Measurements from ENCODE around the gene POU2AF1. TPM values are rescaled to one million over a fixed set of nuclear protein-coding genes. Genes with fewer than 3 reads are reported as not detected.
A peak's percentile ranks its signal among the peaks of the same experiment; 100 is the strongest.

The POU2AF1 gene, protein sequence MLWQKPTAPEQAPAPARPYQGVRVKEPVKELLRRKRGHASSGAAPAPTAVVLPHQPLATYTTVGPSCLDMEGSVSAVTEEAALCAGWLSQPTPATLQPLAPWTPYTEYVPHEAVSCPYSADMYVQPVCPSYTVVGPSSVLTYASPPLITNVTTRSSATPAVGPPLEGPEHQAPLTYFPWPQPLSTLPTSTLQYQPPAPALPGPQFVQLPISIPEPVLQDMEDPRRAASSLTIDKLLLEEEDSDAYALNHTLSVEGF
- total RNA-seq = not detected in 2 replicates

DNA sequence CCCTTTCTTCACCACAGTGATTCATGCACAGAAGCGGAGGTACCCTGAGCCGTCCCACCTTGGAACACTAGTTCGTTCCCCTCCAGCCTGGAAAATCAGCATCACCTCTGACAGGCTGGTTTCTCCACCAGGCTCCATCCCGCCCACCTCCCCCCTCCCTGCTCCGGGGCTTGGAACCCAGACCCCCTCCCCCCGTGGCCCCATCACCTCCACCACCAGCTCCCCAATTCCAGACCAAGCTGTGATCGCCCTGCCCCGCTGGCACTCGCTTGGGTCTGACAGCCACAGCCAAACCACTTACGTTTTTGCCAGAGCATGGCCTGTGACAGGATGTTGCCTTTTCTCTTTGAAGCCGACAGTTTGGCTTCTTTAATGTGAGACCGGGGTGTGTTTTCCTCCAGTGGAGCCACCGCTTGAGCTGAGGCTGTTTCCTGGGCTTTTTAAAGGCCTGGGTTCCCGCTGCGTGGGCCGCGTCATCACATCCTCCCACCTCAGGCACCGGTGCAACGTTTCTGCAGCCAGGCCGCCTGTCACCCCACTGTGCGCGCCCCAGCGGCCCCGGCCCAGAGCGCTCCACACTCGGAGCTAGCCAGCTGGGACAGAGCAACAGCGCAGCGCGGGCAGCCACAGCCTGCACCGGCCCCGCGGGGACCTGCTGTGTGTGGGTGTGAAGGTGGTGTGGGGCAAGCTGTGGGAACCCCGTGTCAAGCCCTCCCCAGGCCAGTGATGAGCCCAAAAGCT lies at the start of gene POU2AF1:
Gene POU2AF1, minus strand, starts transcription at position 415 of the 741 bp plus-strand sequence. Its CDS starts 98 bp downstream, at position 317.
- DNase-seq (ENCODE audit: low read depth) = no peak

DNA sequence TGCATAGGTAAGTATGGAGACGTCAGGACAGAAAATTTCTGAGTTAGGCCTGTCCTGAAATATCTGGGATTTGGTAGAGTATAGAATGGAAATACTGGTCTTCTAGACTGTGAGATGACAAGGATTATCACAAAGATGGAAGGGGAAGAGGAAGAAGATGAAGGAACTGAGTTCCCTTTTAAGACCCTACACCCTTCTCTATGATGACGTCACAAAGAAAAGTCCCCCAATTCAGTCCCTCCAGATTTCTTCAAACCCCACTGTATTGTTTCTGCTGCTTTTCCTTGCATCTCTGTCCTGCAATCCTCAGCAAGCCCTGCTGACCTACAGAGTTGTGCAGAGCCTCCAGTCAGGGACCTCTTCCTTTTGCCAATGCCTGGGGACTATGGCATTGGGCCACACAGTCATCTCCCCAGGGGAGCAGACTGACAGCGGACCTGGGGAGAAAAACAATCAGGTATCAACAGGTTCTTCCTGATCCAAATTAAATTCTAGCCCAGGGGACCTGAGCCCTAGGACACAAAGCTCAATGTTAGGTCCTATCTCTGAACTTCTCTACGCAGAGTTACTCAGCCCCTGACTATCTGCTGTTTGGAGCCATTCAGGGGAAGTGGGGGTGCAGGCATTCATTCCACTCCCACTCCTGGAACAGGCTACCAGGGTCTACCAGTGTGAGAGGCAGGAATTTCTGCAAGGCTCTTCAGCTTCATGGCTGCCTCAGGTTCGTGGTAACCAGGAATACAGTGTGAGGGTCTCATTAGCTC lies 49.2 kb upstream of the POU2AF1 start:
- no peak for DNase-seq (ENCODE audit: low read depth)

DNA sequence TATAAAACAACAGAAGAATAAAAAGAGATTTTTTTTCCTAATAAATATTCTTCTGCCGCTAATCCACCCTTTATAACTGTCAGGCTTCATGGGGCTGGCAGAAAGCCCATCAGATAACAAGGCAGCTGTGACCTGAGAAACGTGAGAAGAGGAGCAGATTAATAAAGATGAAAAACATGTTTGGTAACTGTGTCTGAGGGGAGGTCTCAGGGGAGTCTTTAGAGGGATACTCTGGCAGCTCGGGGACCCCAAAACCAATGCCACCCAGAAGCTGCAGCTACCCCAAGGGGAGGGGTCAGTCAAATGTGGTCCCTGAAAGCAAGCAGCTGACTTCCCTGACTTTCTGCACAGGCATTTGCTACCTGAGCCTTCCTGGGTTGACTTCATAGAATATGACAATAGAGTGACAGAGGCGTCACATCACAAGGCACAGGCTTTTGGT lies 48.4 kb upstream of the POU2AF1 start:
- DNase-seq (ENCODE audit: low read depth) = no peak

DNA sequence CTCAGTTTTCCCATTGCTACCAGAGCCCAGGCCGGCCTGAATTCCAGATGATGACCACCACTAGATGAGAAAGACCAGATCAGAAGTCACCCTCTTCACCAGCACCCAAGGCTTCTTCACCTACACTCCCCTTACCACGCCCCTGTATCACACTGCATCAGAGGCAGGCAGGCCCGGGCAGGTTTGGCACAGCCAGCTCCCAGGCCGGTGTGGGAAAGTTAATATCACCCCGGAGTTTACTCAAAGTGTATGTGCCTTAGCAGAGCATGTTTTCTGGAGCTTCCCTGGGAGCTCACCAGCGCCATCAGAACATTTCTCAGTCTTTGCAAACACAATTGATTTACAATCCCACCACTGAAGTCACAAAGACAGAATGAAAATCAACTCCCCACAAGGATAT lies 47.5 kb upstream of the POU2AF1 start:
- no peak for DNase-seq (ENCODE audit: low read depth)

DNA sequence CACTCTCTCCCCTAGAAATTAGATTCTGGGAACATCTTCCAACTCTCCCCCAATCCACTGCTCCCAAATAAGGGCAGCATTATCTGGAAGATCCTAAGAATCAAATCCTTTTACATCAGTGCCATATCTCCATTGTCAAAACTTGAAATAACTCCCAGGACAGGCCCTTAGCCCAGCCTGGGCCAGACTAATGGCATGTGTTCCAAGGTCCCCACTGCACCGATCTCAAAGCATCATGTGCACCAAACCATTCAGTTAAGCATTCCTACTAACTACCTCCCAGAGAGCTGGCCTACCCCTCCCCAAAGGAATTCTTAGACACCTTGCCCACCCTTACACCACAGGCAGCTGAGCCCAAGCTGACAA lies 44.2 kb upstream of the POU2AF1 start:
- DNase-seq (ENCODE audit: low read depth) = no peak

DNA sequence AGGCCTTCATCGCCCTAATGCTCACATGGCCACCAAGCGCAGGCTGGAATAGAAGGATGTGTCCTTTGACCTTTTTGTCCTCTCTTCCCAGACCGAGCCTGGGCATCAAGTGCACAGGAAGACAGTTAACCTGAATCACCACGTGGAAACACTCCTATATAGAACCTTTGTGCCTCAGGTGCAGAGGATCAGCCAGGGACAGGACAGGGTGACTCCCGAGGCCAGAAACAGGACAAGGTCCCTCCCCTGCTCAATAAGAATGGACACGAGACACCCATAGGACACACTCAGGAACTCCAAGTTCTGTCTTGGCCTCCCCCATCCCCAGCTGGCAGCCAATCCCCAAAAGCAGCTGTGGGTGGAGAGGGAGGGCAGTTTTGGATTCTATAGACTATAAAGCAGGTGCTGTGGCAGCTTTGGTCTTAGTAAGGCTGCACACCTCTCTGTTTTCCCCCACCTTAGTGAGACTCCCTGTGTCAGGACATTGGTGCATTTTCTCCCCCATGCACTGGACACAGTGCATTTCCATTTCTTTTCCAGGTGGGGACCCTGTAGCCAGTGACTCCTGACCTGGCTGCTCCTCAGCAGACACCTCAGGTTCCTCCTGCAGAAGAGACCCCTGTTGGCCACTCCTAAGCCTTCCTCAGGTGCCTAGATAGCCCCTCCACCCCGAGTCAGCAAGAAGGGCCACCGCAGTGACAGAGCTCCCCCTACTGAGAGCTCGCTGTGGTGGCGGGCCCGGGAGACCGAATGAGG lies 43.6 kb upstream of the POU2AF1 start:
- no peak for DNase-seq (ENCODE audit: low read depth)

DNA sequence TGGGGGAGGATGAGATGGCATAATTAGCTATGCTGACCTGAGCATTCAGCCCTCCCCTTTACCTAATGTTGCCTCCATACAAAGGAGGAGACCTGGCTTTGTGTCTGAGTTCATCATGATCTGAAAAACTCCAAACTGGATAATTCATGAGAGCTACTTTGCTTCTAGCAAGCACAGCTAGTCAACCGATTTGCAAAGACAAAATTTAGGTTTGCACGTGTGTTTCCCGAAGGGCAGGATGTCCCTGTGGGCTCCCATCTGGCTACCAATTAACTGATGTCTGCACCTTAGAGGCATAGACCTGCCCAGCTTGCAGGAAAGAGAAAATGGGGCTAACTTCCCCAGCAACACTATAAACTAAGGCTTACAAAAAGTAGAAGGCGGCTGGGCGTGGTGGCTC lies 42.2 kb upstream of the POU2AF1 start:
- no peak for DNase-seq (ENCODE audit: low read depth)

DNA sequence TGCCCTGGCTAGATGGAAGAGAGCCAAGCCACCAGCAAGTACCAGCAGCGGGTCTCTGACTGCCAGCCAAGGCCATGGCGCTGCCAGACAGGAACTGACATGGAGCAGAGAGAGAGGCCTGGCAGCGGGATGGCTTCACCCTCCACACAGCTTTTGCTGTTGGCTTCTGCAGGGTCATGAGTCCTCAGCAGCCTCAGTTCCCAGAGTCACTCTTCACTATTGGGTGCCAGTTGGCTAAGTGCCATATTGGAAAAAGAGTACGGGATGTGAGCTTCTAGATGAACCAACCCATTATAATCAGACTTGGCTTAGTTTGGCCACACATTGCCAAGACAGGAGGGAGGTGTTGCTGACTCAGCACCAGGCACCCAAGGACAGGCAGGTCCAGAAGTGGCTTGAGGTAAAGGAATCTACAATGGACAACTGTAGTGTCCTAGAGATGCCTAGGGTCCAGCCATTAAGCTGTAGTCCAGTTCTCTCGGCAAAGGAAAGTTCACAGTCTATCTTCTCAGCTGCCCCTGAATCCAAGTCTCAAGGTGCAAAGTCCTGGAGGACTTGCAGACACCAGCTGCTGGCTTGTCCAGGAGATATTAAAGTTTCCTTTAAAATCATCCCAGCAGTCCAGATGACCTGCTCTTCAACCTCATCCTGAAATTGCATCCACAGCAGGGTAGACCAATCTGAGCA lies 40.7 kb upstream of the POU2AF1 start:
- DNase-seq (ENCODE audit: low read depth) = no peak

DNA sequence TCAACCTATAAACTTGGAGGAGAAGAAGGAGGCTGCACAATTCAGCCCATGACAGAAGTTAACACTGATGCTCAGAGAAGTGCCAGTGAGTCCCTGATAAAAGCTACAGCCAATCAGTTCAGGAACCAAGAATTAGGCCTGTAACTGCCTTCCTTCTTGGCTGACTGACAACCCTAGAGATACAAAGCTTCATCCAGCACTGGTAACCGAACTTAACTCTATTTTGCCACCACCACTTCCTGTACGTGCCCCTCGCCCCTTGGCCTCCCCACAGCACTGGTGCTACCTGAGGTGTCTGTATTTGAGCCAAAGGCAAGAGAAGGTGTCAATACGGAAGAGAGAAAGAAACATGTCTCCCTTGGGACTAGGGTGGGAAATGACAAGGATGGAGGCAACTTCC lies 40.1 kb upstream of the POU2AF1 start:
- no peak for DNase-seq (ENCODE audit: low read depth)

DNA sequence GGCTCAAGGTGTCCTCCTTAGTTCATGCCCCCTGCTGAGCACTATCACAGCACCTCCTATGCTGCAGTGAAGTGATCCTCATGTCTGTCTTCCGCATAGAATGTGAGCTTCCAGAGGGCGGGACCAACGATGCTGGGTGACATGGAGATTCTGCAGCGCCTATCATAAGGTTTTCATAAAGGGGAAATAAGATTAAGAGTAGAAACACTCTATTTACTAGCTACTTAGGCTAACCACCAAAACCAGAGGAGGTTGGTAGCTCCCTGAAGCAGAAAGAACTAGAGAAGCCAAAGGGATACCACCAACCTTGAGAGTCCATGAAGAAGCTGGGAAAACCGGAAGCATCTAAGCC lies 39.3 kb upstream of the POU2AF1 start:
- no peak for DNase-seq (ENCODE audit: low read depth)

DNA sequence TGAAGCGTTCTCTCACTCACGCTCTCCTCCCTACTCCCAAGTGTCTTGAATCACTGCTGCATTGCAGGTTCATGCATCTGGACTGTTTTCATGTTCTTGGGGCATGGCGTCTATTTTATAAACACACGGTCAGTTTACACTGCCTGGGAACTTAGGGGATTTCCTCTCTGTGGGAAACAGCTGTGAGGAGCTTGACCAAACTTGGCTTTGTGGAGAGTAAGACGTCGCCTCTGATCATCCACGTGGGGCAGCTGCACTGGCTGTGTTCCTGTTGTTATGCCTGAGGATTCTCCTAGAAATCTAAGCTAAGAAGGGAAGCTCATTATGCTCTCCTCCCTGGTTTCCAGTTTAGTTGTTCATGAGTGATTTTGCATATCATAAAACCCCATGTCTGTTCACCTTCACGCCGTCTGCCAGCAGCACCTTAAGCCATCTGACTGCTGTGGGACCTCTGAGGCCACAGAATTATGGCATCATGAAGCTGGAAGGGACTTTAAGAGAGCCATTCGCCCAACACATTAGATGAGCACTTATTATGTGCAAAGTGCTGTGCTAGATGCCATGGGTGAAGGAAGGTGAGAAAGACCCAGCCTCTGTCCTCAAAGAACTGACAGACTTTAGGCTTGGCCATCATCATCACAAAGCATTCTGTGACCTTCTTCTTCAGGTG lies 38.8 kb upstream of the POU2AF1 start:
- DNase-seq (ENCODE audit: low read depth) = peak; percentile 86

DNA sequence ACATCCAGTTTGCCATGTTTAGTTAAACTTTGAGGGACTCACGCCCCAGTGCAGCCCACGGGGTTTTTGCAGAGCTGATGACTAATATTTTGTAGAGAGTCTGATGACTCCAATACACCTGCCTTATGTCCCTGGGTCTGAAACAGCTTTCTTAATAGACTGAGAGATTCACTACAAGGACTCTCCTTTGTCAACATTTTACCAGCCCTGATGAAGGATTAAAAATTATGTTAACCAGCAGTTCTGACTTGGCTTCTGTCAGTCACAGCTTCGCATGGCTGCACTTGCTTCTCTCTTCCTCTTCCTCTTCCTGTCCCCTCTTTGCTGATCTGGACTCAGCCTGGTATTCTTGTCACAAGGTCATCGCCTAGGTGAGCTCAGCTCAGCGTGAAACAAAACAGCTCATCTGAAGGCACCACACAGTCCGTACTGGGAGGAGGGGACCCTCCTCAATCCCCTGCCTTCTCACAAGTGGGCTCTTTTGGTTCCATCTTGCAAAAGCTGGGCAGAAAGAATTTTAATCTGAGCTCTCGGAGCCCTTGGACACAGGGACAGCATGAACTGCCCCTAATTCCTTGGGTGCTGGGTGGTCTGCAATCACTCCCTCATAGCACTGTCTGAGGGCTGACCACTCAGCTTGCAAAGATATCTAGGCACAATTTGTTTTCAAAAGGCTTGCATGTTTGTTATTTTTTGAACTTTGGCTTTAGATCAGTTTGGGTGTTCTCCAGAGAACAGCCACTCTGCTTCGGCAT lies 38.1 kb upstream of the POU2AF1 start:
- DNase-seq (ENCODE audit: low read depth) = peak; percentile 69

DNA sequence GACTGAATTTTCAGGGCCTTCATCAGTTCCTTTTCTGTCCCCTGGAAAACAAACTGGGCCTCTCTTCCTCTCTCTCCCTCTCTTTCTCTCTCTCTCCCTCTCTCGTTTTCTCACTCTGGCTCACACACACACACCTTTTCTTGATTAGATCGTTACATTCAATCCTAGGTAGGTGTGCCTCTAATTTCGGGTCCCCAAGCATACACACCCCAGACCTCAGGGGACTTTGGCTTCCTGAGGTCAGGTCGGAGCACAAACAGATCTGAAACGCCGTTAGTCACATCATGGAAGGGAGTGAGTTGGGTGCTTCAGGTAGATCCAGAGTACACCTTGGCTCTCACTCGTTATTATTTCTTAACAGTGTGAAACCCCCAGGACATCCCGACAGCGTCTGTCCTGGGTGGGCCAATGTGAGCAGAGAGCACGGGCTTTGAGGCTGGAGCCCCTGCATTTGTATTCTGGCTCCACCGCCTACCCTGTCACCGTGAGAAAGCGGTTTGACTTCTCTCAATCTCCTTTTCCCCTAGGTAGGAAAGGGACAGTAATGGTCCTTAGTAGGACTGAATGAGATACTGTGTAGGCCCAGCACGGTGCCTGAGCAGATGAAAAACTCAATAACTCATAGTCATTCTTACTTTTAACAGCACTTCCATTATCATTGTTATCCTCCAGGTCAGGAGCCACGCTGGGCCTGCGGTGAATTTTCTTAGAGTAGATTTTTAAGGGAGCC lies 37.3 kb upstream of the POU2AF1 start:
- DNase-seq (ENCODE audit: low read depth) = no peak

DNA sequence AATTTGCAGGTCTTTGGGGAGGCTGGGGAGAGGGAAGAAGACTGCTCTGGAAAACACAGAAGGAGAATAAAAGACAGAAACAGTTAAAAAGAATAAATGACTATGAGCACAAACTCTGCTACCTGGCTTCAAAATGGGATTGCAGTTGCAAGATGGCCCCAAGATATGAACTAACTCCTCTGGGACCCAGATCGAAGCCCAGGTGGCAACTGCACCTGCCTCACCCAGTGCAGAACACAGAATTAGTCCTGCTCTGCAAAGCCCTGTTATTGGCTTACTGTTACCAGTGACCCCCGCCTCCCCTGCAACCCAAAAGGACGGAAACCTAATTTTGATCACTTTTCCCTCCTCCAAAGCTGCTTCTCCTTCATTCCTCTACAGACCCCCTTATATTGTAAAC lies 35.9 kb upstream of the POU2AF1 start:
- no peak for DNase-seq (ENCODE audit: low read depth)

DNA sequence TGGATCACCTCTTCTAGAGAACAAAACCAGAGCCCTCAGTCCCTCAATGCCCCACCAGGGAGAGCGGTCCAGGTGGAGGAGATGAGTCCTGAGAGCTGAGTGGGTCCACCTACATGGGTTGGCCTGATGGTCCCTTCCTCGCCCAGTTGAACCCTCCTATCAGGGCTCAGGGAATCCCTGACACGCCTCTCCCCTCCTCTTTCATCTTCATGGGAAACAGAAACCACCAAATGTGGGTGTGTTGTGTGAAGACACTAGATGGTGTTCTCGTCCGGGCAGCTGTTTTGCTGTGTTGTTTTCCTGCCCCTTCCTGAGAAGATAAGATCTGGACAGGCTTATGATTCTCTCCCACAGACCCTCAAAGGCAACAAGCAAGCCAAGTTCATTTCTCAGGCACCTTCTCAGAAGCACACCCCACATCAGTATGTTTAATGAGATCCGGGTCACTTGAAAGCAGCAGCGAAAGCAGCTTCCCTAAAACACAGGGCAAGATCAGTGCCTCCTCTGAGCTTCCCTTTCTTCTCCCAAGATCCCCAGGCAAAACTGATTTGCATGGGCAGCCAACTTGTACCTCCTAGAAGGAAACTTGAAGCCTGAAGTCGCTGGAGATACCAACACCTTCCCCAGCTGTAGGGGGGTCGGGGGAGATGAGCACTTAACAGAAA lies 35.3 kb upstream of the POU2AF1 start:
- no peak for DNase-seq (ENCODE audit: low read depth)

DNA sequence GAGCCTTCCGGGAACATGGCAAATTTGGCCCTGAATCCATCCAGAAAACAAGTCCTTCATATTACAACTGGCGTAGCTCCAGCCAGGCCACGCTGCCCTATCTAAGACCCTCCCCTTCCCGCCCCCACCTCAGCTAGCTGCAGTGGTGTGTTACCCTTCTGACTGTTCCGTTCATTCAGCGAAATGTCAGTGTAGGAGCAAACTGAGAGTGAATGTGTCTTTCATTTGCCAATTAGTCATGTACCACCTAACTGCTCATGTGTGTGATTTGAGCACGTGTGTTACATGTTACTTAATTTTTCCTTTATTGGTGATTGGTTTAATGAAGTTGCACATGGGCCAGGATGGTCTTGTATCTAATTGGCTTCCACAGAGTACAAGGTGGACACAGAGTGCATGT lies 34.8 kb upstream of the POU2AF1 start:
- DNase-seq (ENCODE audit: low read depth) = no peak

DNA sequence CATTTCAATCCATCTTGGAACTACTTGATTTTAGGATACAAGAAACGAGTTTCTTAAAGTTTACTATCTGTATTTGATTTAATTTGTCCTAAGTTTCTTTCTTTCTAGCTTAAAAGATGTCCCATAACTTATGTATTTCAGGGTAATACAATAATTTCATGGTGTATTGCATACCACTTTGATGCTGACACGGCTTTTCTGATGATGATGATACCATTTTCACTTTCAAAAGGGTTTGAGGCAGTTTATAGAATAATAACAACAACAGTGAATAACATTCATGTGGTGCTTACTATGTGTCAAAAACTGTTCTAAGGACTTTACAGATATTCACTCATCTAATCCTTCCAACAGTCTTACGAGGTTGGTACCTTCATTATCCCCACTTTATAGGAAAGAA lies 33.2 kb upstream of the POU2AF1 start:
- DNase-seq (ENCODE audit: low read depth) = no peak

DNA sequence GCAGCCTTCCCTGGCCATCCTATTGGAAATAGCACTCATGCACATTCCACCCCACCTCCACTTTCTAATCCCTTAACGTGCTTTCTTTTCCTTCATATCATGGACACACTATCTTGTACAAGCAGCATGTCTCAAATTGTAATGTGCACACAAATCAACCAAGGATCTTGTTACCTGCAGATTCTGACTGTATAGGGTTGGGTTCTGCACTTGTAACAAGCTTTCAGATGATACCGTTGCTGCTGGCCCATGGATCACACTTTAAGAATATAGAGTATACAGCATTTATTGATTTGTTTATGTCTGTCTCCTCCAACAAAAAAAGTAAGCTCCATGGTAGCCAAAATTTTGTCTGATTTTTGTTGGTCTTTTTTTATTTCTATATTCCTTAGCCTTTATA lies 32.4 kb upstream of the POU2AF1 start:
- DNase-seq (ENCODE audit: low read depth) = no peak

DNA sequence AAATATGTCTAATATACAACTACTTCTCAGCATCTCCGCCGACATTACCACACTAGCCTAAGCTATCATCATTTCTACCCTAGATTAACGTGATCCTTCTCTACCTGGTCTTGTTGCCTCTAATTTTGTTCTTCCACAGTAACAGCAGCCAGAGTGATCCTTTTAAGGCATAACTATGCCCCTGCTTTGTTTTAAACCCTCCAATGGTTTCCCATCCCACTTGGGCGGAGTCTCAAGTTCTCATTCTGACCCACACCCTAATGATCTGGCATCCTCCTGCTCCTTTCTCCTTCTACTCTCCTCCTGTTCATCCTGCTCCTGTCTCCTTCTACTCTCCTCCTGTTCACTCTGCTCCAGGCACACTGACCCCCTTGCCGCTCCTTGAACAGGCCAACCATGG lies 31.9 kb upstream of the POU2AF1 start:
- no peak for DNase-seq (ENCODE audit: low read depth)

Data from renal cortical epithelial cell (primary cell).